CD14-positive monocyte (primary cell): ENCODE results near the gene SUMO3. TPM values are rescaled to one million over a fixed set of nuclear protein-coding genes. Genes with fewer than 3 reads are reported as not detected.

ENCODE experiments used
- DNase-seq, 3 donors: peaks; one replicate each; pipeline ENCODE4 v3.0.0-alpha.2; 2011 to 2022
- H2AFZ ChIP-seq: 2 replicates; pipeline ENCODE4 v1.6.0; 2012; ENCODE audit warnings: mild to moderate bottlenecking, low read depth, low read length, inconsistent platforms; ENCODE audit not compliant: insufficient read depth, poor library complexity, severe bottlenecking
- H3K27ac ChIP-seq, 2 donors: 1 replicate in 1 of 2; 2 replicates in 1 of 2; pipeline ENCODE4 v1.5.1; 2012 to 2013; ENCODE audit warnings: low read length in 2 of 2, control low read depth in 1 of 2, inconsistent platforms in 1 of 2, low read depth in 1 of 2, mild to moderate bottlenecking in 1 of 2
- H3K27me3 ChIP-seq, 2 donors: one replicate each; pipeline versions ENCODE4 v1.6.0 to v1.6.1; 2011 to 2013; ENCODE audit warnings: low read length in 2 of 2; ENCODE audit not compliant: control insufficient read depth in 2 of 2, insufficient read depth in 2 of 2
- H3K36me3 ChIP-seq, 2 donors: replicated peaks in 1 of 2; 1 replicate in 1 of 2; 2 replicates in 1 of 2; pipeline versions ENCODE4 v1.5.1 to v1.6.1; 2012 to 2013; ENCODE audit warnings: low read length in 2 of 2, control low read depth in 1 of 2, inconsistent platforms in 1 of 2, mild to moderate bottlenecking in 1 of 2; ENCODE audit not compliant: insufficient read depth in 2 of 2, control insufficient read depth in 1 of 2
- H3K4me1 ChIP-seq, 2 donors: 1 replicate in 1 of 2; 2 replicates in 1 of 2; pipeline versions ENCODE4 v1.5.1 to v1.6.1; 2012 to 2013; ENCODE audit warnings: low read length in 2 of 2, control low read depth in 1 of 2, inconsistent platforms in 1 of 2, mild to moderate bottlenecking in 1 of 2, moderate library complexity in 1 of 2; ENCODE audit not compliant: insufficient read depth in 2 of 2, control insufficient read depth in 1 of 2
- H3K4me2 ChIP-seq: replicated peaks from 2 replicates; pipeline ENCODE3; 2012; ENCODE audit warnings: low read length, moderate library complexity, mild to moderate bottlenecking; ENCODE audit not compliant: poor library complexity, severe bottlenecking; ENCODE audit errors: extremely low read depth
- H3K4me3 ChIP-seq, 3 experiments: fragments of 200-600 bp in 1 of 3; sonication (generic) in 1 of 3; replicated peaks in 1 of 3; 1 replicate in 2 of 3; 2 replicates in 1 of 3; pipeline ENCODE4 v1.5.1; 2011 to 2013; ENCODE audit warnings: low read length in 3 of 3, mild to moderate bottlenecking in 3 of 3, control low read depth in 2 of 3, low read depth in 2 of 3, inconsistent platforms in 1 of 3, moderate library complexity in 1 of 3
- H3K79me2 ChIP-seq: 2 replicates; pipeline ENCODE4 v1.6.0; 2012; ENCODE audit warnings: mild to moderate bottlenecking, control low read depth, inconsistent platforms, low read length, moderate library complexity; ENCODE audit not compliant: insufficient read depth
- H3K9ac ChIP-seq: 2 replicates; pipeline ENCODE4 v1.6.0; 2017; ENCODE audit warnings: low read length, mild to moderate bottlenecking; ENCODE audit not compliant: insufficient read depth, poor library complexity, severe bottlenecking
- H3K9me3 ChIP-seq, 2 donors: replicated peaks in 1 of 2; 1 replicate in 1 of 2; 2 replicates in 1 of 2; pipeline versions ENCODE4 v1.5.1 to v1.6.1; 2012 to 2013; ENCODE audit warnings: low read length in 2 of 2, control low read depth in 1 of 2; ENCODE audit not compliant: control insufficient read depth in 1 of 2, insufficient read depth in 1 of 2
- H4K20me1 ChIP-seq: 2 replicates; pipeline ENCODE4 v1.6.0; 2012; ENCODE audit warnings: mild to moderate bottlenecking, low read length, control low read depth, moderate library complexity; ENCODE audit not compliant: insufficient read depth
- H3K27ac Mint-ChIP-seq, 7 donors: one replicate each; pipeline ENCODE4 v1.8.0; 2020; ENCODE audit warnings: mild to moderate bottlenecking in 7 of 7, mixed read lengths in 7 of 7, moderate library complexity in 6 of 7, inconsistent platforms in 2 of 7
- H3K27me3 Mint-ChIP-seq, 3 donors: one replicate each; pipeline ENCODE4 v1.8.0; 2021 to 2022; ENCODE audit warnings: low read depth in 3 of 3, mild to moderate bottlenecking in 3 of 3, mixed read lengths in 3 of 3, moderate library complexity in 3 of 3, inconsistent platforms in 1 of 3
- H3K36me3 Mint-ChIP-seq, 2 donors: one replicate each; pipeline ENCODE4 v1.8.0; 2020; ENCODE audit warnings: mixed read lengths in 2 of 2, inconsistent platforms in 1 of 2, mild to moderate bottlenecking in 1 of 2
- H3K4me1 Mint-ChIP-seq: one replicate; pipeline ENCODE4 v1.8.0; 2020; ENCODE audit warnings: mild to moderate bottlenecking, mixed read lengths
- H3K4me3 Mint-ChIP-seq, 2 donors: one replicate each; pipeline ENCODE4 v1.8.0; 2020; ENCODE audit warnings: mild to moderate bottlenecking in 2 of 2, mixed read lengths in 2 of 2, moderate library complexity in 1 of 2
- H3K9me3 Mint-ChIP-seq, 7 donors: one replicate each; pipeline ENCODE4 v1.8.0; 2020 to 2022; ENCODE audit warnings: mixed read lengths in 7 of 7, mild to moderate bottlenecking in 6 of 7, moderate library complexity in 6 of 7, inconsistent platforms in 2 of 7
- WGBS: methylation state at CpG from one replicate; pipeline ENCODE4 v1.1.5; 2013; ENCODE audit warnings: missing lambda C conversion rate; ENCODE audit not compliant: insufficient coverage; 5-methylcytosine and 5-hydroxymethylcytosine counted together
- intact Hi-C, 2 donors: fragments of 100-400 bp; cut with micrococcal nuclease; formaldehyde crosslinking; loops; one replicate each; pipeline versions ENCODE4 v1.15.0 to v1.15.1; 2023
- polyA plus RNA-seq, 3 donors: library from polyadenylated mRNA; depleted of rRNA in 1 of 3; unstranded in 2 of 3; stranded (reverse) in 1 of 3; fragments of 300-500 nt in 2 of 3; fragments of >200 nt in 1 of 3; fragmentation: Illumina TruSeq in 2 of 3; gene quantifications; 1 replicate in 2 of 3; 2 replicates in 1 of 3; pipeline ENCODE4 v1.2.3, GENCODE V29; 2012 to 2021
- TF ChIP-seq, protein P1 (sequence below): fragments of 200-600 bp; IDR thresholded peaks from one replicate; pipeline ENCODE4 v1.8.0; 2022; ENCODE audit warnings: antibody characterized with exemption, mild to moderate bottlenecking

The SUMO3 gene
- polyA plus RNA-seq, 3 donors = 70.9 to 112 (median 109) TPM

DNA sequence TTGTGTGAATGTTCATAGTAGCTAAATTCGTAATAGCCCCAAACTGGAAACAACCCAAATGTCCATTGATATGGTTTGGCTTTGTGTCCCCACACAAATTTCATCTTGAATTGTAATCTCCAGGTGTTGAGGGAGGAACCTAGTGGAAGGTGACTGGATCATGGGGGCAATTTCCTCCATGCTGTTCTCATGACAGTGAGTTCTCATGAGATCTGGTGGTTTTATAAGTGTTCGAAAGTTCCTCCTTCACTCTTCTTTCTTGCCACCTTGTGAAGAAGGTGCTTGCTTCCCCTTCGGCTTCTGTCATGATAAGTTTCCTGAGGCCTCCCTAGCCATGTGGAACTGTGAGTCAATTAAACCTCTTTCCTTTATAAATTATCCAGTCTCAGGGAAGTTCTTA lies 27.5 kb downstream of the SUMO3 start:
- H3K27ac ChIP-seq = no peak overlapping the region
- H3K9me3 ChIP-seq = no peaks in the 10 kb centered on the region
- TF ChIP-seq, protein P1, sequence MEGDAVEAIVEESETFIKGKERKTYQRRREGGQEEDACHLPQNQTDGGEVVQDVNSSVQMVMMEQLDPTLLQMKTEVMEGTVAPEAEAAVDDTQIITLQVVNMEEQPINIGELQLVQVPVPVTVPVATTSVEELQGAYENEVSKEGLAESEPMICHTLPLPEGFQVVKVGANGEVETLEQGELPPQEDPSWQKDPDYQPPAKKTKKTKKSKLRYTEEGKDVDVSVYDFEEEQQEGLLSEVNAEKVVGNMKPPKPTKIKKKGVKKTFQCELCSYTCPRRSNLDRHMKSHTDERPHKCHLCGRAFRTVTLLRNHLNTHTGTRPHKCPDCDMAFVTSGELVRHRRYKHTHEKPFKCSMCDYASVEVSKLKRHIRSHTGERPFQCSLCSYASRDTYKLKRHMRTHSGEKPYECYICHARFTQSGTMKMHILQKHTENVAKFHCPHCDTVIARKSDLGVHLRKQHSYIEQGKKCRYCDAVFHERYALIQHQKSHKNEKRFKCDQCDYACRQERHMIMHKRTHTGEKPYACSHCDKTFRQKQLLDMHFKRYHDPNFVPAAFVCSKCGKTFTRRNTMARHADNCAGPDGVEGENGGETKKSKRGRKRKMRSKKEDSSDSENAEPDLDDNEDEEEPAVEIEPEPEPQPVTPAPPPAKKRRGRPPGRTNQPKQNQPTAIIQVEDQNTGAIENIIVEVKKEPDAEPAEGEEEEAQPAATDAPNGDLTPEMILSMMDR = no peak
- intact Hi-C loops = loop anchor here (5.0 kb wide), 2 partner anchors 278 to 283 kb away; no protein-coding TSS in a partner anchor
- peaks cover 12% of the 10 kb centered on the region for H3K4me1 Mint-ChIP-seq
- no peaks in the 10 kb centered on the region for H3K9me3 Mint-ChIP-seq
- H3K27ac Mint-ChIP-seq = peak overlapping the region in 2 of 7 donors; percentile 18 to 22
- H3K27me3 Mint-ChIP-seq = no peaks in the 10 kb centered on the region
- no peaks in the 10 kb centered on the region for H3K4me1 ChIP-seq
- 100% methylated on average over 1 of the region's 3 CpGs for WGBS
- DNase-seq = no peak
- peaks cover 37 to 38% of the 10 kb centered on the region in 2 donors for H3K36me3 Mint-ChIP-seq
- H3K36me3 ChIP-seq = peaks cover 20 to 35% of the 10 kb centered on the region in 2 donors
- H4K20me1 ChIP-seq = peaks cover 71% of the 10 kb centered on the region
- peaks cover 82% of the 10 kb centered on the region for H3K79me2 ChIP-seq
- no peak overlapping the region for H3K4me3 ChIP-seq
- no peak overlapping the region for H3K4me2 ChIP-seq
- no peak overlapping the region for H3K4me3 Mint-ChIP-seq
- H3K27me3 ChIP-seq = no peaks in the 10 kb centered on the region
- H3K9ac ChIP-seq = no peak overlapping the region
- H2AFZ ChIP-seq = no peak overlapping the region

DNA sequence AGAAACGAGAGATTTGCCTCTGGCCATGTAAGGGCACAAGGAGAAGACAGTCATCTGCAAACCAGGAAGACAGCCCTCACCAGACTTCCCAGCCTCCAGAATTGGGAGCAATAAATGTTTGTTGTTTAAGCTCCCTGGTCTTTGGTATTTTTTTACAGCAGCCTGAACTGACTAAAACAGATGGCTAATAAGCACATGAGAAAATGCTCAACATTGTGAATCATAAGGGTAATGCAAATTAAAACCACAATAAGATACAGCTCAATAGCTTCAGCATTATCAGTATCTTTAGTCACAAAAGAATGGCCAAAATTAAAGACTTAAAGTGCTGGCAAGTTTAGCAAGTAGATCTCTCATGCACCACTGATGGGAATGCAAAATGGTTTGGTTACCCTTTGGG lies 28.0 kb downstream of the SUMO3 start:
- WGBS = no CpG with 5 or more reads among the region's 1 CpG
- no peak for DNase-seq
- Histone ChIP-seq H3K4me1 (no peaks in the 10 kb centered on the region), H3K9me3 (no peaks in the 10 kb centered on the region), H3K79me2 (peaks cover 81% of the 10 kb centered on the region), H3K9ac (no peak overlapping the region), H2AFZ (no peak overlapping the region), H3K36me3 (peaks cover 25 to 40% of the 10 kb centered on the region in 2 donors), H4K20me1 (peaks cover 75% of the 10 kb centered on the region), H3K4me3 (no peak overlapping the region), H3K4me2 (no peak overlapping the region), H3K27ac (no peak overlapping the region), H3K27me3 (no peaks in the 10 kb centered on the region)
- peaks cover 40 to 41% of the 10 kb centered on the region in 2 donors for H3K36me3 Mint-ChIP-seq
- intact Hi-C loops = loop anchor here (5.0 kb wide), 2 partner anchors 278 to 283 kb away; no protein-coding TSS in a partner anchor
- H3K4me3 Mint-ChIP-seq = no peak overlapping the region
- H3K27ac Mint-ChIP-seq = peak overlapping the region in 1 of 7 donors; percentile 47
- H3K4me1 Mint-ChIP-seq = peaks cover 12% of the 10 kb centered on the region
- TF ChIP-seq, protein P1 = no peak
- no peaks in the 10 kb centered on the region for H3K9me3 Mint-ChIP-seq
- H3K27me3 Mint-ChIP-seq = no peaks in the 10 kb centered on the region
